Measurements from ENCODE around the gene RBM33.

RBM33 gene

GRCh38 chr7:155699180-155699579 lies 54.7 kb downstream of the RBM33 start:
- DNase-seq, result no peak

GRCh38 chr7:155700847-155701246 lies 56.4 kb downstream of the RBM33 start:
- no peak for DNase-seq

- DNase-seq, result no peak
Measured at GRCh38 chr7:155701972-155702544, 57.6 kb downstream of the RBM33 start.

- no peak for DNase-seq
Measured at GRCh38 chr7:155702616-155703015, 58.2 kb downstream of the RBM33 start.

GRCh38 chr7:155705623-155706360 lies 61.3 kb downstream of the RBM33 start:
- DNase-seq, result no peak

GRCh38 chr7:155706376-155706775 lies 61.9 kb downstream of the RBM33 start:
- DNase-seq, result no peak

- DNase-seq, result no peak
Measured at GRCh38 chr7:155709453-155709852, 65.0 kb downstream of the RBM33 start.

GRCh38 chr7:155710031-155710430 lies 65.6 kb downstream of the RBM33 start:
- DNase-seq, result no peak

- no peak for DNase-seq
Measured at GRCh38 chr7:155710530-155710929, 66.1 kb downstream of the RBM33 start.

- no peak for DNase-seq
Measured at GRCh38 chr7:155711081-155711480, 66.6 kb downstream of the RBM33 start.

- no peak for DNase-seq
Measured at GRCh38 chr7:155713384-155713783, 68.9 kb downstream of the RBM33 start.

GRCh38 chr7:155714702-155715101 lies 70.2 kb downstream of the RBM33 start:
- no peak for DNase-seq

GRCh38 chr7:155715111-155715805 lies 70.8 kb downstream of the RBM33 start:
- DNase-seq, result no peak

GRCh38 chr7:155717010-155717744 lies 72.7 kb downstream of the RBM33 start:
- DNase-seq, result no peak

GRCh38 chr7:155721056-155721455 lies 76.6 kb downstream of the RBM33 start:
- DNase-seq, result no peak

- no peak for DNase-seq
Measured at GRCh38 chr7:155722118-155722517, 77.7 kb downstream of the RBM33 start.

- DNase-seq, result no peak
Measured at GRCh38 chr7:155722936-155723335, 78.5 kb downstream of the RBM33 start.

GRCh38 chr7:155724327-155725005 lies 80.0 kb downstream of the RBM33 start:
- no peak for DNase-seq

- DNase-seq, result no peak
Measured at GRCh38 chr7:155725006-155725355, 80.5 kb downstream of the RBM33 start.

- no peak for DNase-seq
Measured at GRCh38 chr7:155727616-155728015, 83.2 kb downstream of the RBM33 start.

GRCh38 chr7:155728116-155728515 lies 83.7 kb downstream of the RBM33 start:
- DNase-seq, result no peak

- DNase-seq, result no peak
Measured at GRCh38 chr7:155729847-155730246, 85.4 kb downstream of the RBM33 start.

- no peak for DNase-seq
Measured at GRCh38 chr7:155731380-155731779, 86.9 kb downstream of the RBM33 start.
